Jurkat, Clone E6-1 (cell line): Measurements from ENCODE around the gene PDZD2.
"Not testable (repeated sequence)": the region's sequence is repeated elsewhere in the genome, so short reads cannot be mapped to it uniquely, and the experiment has no call there.

Experiments used
- DNase-seq: peaks from one replicate; pipeline ENCODE4 v3.0.0-alpha.2; 2011; ENCODE audit warnings: low read depth, low spot score
- H3K4me3 ChIP-seq: 2 replicates; pipeline ENCODE4 v1.5.1; 2011; ENCODE audit warnings: mild to moderate bottlenecking, low read length, control low read depth, moderate library complexity

Gene PDZD2

DNA sequence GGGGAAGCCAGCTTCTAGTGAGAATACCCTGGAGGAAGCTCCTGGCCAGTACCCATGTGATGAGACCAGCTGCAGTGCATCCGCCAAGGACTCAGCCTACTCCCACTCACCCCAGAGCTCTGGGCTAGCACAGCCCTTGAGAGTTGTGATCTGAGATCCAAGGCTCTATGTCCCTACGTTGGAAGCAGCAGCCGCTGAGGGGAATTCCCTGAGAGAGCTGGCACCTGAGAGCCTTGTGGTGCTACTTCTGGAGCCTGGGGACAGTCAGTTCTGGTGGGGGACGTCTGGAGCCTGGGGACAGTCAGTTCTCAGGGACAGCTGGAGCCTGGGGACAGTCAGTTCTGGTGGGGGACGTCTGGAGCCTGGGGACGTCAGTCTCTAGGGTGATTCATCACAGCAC is 39.2 kb downstream of the PDZD2 start:
- DNase-seq = no peak
- H3K4me3 ChIP-seq = no peak overlapping the region

DNA sequence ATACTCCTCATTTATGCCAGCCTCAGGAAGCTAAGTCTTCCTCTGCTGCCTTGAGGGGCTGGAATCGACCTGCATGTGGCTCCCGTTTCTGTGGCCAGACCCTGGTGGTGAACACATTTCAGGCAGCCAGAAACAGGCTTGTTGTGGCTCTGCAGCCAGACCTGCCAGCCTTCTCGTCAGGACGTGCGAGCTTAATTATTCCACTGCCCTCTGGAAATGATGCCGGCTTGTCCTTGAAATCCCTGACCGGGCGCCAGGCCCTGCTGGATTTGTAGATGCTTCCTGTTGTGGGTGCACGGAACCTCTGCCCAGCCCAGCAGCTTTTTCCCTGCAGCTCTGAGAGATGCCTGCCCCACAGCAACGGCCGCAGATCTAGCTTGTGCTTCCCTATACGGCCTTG is 41.6 kb downstream of the PDZD2 start:
- no peak for DNase-seq

DNA sequence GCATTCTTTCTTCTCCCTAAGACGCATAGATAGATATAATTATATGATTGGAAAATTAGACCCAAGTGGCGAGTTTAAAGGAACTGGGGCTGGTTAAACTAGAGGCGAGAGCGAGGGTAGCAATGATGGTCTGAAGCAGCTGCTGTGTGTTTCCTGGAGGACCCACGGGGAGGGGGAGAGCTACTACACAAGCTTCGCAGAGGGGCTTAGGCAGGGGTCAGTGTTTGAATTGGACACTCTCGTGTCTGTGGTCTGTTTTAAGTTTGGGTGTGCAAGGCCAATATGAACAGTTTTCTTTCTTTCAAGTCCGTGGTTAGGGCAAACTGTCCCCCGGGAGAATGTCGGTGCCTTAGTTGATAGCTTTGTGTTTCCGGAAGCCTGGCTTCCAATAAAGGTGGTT is 43.1 kb downstream of the PDZD2 start:
- no peak for DNase-seq
- no peak overlapping the region for H3K4me3 ChIP-seq

More for the DNA sequence above, 41.6 kb downstream of the PDZD2 start:
- no peak overlapping the region for H3K4me3 ChIP-seq

DNA sequence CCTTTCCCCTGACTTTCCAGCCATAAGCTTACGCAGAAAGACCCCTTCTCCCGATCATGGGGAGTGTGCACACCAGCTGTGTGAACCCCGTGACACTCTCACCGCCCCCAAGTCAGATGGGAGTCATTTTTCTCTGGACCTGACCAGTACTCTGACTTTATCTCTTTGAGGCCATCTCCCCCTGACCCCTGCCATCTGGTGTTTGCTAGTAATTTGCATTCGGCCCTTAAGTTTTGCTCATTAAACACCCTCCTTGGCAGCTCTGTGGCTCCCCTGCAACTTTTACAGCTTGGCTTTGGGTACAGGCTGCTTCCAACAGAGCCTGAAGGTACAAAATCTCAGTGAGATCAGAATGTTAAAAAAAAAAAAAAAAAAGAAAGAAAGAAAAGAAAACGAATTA is 43.9 kb downstream of the PDZD2 start:
- H3K4me3 ChIP-seq = no peak overlapping the region
- no peak for DNase-seq

DNA sequence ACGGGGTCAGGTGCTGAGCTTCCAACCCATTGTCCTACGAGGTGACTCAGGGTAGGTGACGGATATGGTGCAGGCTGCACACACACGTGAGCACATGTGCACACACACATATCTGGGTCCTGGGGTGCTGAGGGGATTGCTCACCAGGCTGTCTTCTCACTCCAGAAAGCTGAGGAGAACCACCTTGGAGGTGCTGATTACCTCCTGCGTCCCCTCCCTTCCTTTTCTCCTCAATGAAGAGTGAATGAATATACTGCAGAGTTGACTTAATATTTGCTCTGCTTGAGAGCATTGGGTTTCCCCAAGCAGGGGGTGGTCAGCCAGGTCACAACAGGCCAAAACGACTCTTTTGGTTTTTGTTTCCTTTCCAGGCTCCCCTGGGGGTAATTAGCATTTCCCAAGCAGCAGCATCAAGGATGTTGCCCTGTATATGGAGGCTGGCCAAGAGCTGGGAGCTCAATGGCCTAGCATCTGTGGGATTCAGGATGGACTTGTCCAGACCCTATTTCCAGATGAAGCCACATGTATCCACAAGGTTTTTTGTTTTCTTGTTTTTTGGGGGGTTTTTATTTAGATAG is 49.7 kb downstream of the PDZD2 start:
- no peak overlapping the region for H3K4me3 ChIP-seq
- no peak for DNase-seq

DNA sequence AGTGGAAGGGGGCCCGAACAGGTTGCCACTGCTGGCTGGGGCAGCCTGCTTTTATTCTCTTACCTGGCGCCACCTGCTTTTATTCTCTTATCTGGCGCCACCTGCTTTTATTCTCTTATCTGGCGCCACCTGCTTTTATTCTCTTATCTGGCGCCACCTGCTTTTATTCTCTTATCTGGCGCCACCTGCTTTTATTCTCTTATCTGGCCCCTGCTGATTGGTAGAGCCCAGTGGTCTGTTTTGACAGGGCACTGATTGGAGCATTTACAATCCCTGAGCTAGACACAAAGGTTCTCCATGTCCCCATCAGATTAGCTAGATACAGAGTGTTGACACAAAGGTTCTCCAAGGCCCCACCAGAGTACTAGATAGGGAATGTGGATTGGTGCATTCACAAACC is 52.5 kb downstream of the PDZD2 start:
- not testable (repeated sequence) for DNase-seq, H3K4me3 ChIP-seq

DNA sequence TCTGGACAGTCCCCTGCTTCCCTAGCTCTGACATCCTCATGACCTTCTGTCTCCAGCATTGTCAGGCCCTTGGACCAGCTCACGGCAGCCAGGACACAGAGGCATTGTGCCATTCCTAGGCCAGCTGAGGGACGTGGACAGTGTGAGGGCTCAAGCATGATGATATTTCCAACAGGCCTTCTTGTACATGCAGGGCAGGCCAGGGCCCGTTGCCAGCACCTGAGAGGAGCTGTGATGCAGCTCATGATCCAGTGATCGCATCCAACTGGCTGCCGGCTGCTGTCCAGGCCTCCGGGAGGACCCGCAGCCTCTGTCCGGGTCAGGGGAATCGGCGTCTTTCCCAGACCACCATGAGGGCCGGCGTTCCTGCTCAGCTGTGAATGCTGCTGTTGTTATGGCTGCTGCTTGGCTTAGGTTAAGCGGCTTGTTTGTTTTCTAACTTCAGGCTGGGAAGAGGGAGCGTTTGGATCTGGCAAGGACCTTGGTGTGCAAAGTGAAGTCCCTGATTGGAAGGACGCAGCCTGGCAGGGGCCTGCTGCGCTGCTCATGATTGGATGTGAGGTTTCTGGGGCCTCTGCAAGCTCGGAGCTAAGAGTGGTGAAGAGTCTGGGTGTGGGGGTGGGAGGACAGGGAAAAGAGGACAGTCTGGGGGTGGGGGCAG is 53.8 kb downstream of the PDZD2 start:
- DNase-seq = no peak
- H3K4me3 ChIP-seq = no peak overlapping the region

DNA sequence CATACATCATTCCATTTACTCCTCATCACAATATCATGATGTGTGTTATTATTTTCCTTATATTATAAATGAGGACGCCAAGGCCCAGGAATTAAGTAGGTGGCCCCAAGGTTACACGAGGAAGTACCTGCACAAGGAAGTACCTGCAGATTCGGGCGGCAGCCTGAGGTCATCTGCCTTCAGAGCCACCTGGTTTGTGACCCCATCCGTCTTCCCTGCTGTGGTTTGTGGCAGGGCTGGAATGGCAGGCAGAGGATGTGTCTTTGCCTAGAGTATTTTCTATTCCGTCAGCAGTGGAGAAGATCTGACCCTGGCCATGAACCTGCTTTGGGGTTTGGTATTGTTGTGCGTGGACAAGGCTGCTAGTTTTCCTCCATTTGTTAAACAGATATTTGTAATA is 59.7 kb downstream of the PDZD2 start:
- H3K4me3 ChIP-seq = no peak overlapping the region
- no peak for DNase-seq

DNA sequence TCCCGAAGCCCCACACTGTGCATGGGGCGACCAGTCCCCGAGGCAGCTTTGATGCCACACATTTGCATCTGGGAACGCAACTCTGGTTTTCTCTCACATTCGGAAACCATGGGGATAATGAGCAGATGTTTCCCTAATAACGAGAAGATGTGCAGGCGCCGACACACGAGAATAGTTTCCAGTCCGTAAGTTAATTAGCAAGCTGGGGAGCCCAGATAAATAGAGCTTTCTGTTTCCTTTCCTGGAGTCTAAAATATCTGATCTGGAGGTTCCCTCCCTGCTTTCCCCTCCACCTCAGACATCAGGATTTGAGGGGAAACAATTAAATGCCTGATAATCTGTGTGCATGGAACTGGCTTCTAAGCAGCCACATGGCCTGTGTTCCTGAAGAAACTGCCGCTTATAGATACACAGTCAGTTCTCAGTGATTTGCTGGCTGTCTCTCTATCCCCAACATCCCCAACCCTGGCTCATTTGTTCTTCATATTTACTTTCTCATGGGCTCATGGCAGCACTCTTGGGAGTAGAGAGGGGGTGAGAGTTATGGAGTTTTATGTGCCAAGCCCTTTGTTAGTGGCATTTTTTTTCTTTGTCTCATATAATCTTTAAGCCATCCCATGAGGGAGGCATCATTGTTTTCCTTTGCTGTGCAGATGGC is 62.8 kb downstream of the PDZD2 start:
- no peak for DNase-seq
- no peak overlapping the region for H3K4me3 ChIP-seq

DNA sequence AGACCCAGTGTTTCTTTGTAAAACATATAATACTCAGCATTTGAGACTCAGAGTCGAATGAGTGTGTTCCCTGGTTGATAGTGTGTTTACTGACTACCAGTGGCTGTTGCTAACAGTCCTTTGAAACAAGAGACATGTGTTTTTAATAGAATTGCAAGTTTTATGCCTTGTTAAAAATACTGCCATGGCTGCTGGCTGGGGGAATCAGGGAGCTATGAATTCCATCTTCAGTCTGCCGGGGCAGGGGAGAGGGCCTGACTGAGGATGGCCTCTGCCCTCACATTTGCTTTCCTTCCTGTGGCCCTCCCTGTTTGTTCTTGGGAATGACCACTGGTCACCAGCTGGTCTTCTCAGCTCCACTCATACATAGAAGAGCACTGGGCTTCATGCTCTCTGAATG is 63.8 kb downstream of the PDZD2 start:
- DNase-seq = no peak
- no peak overlapping the region for H3K4me3 ChIP-seq

DNA sequence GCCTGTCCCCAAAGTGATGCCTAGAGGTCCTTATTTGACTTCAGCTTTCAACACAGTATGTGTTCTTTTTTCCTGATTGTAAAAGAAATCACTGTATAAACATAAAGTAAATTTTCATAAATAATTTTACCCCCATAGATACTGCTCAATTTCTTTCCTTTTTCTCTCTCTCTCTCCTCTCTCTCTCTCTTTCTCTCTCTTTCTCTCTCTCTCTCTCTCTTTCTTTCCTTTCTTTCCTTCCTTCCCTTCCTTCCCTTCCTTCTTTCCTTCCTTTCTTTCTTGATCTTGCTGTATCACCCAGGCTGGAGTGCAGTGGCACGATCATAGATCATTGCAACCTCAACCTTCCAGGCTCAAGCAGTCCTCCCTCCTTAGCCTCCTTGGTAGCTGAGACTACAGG is 64.8 kb downstream of the PDZD2 start:
- no peak overlapping the region for H3K4me3 ChIP-seq
- no peak for DNase-seq

DNA sequence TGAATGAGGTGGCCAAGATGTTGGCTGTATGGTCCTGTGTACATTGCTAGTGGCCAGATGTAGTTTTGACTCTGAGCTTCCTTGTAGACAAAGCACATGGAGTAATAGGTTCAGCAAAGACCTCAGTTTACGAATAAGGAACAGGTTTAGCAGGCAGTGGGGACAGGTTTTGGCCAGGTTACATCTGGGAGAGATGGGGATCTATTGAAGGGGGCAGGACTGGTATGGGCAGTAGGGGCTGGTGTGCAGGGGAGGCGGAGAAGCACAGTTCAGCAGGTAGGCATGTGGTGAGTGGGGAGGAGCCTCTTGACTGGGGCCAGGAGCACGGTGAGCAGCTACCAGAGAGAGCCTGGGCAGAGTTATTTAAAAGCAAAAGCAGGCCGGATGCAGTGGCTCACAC is 67.3 kb downstream of the PDZD2 start:
- no peak for DNase-seq

DNA sequence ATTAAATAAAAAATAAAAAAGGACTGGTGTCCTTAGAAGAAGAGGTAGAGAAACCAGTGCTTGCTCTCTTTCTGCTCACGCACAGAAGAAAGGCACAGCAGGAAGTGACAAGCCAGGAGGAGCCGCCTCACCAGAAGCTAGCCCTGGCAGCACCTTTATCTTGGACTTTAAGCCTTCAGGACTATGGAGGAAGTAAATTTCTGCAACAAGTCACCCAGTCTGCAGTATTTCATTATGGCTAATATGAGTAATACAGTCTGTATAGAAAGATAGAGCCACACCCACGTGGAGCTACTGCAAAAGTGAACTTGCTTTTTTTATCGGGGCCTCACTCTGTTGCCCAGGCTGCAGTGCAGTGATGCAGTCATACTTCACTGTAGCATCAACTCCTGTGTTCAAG is 68.4 kb downstream of the PDZD2 start:
- H3K4me3 ChIP-seq = no peak overlapping the region
- no peak for DNase-seq

More for the DNA sequence above, 67.3 kb downstream of the PDZD2 start:
- H3K4me3 ChIP-seq = no peak overlapping the region

DNA sequence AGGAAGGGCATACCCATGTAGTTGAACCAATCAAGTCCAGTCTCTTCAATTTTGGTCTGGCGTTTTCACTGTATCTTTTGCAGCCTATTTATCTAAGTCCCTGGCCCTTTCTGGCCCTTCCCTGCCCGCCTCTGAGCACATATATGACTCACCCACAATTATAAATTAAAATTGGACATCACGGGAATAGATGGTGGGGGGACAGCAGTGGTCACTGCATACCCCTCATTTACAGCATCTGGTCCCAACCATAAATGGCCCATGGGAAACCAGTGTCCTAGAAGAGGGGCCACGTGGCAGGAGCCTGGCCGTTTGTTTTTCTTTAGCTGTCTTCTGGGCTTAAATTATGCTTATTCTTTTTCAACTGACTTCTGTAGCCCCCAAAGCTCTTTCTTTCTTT is 69.2 kb downstream of the PDZD2 start:
- DNase-seq = no peak
- no peak overlapping the region for H3K4me3 ChIP-seq

DNA sequence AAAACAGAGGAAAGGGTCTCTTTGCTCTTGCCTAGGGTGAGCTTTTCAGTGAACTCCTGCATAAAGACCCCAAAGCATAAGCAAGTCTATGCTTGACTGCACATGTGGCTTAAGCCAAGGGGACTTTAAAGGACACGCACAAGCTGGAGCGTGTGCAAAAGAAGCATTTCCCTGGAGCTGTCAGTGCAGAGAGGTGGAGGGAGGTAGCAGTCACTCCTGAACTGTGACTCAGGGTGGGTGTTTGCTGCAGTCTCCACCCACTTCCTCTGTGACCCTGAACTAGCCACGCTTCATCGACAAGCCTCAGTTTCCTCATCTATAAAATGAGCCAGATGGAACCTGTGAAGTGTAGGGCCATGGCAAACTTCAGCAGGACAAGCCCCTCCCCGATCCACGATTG is 72.4 kb downstream of the PDZD2 start:
- H3K4me3 ChIP-seq = no peak overlapping the region
- DNase-seq = no peak

DNA sequence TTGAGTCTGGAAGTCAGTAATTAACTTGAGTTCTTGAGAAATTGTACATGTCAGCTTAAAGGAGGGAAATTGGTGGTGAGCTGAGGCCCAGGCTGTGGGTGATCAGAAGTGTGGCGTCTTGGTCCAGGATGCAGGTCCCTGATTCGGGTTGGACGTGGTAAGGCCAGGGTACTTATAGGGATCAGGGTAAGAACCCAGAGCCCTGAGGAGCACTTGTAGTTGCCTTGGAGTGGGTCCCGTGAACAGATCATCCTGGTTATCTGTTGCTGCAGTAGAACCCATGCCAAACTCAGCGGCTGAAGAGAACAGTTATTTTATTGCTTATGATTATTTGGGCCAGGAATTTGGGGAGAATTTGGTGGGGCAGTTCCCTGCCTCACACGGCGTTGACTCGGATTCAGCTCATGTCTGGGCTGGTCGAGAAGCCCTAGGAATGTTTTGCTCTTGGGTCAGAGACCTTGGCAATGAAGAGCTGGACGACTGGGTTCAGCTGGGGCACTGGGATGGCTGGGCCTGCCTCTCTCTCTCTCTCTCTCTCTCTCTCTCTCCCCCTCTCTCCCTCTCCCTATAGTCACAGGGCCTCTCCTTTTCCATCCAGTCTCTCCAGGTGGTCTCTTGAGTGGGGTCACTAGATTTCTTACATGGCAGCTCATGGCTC is 73.1 kb downstream of the PDZD2 start:
- no peak overlapping the region for H3K4me3 ChIP-seq
- DNase-seq = no peak

DNA sequence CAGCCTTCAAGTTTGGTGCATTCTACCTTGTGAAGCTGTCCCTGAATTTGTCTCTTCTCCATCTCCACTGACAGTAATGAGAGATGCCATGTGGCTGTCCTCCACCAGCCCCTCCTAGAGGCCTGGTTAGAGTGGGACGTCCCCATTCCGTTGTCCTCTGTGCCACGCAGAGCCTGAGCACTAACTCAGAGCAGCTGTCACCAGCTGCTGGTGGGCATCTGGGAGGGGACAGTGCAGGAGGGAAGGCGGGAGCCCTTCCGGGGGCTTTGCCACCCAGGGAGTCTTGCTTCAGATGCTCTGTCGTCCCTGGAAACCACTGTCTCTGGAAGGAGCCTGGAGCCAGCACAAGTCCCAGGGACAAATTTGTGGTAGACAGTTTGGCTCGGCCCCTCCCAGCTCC is 78.6 kb downstream of the PDZD2 start:
- DNase-seq = no peak

DNA sequence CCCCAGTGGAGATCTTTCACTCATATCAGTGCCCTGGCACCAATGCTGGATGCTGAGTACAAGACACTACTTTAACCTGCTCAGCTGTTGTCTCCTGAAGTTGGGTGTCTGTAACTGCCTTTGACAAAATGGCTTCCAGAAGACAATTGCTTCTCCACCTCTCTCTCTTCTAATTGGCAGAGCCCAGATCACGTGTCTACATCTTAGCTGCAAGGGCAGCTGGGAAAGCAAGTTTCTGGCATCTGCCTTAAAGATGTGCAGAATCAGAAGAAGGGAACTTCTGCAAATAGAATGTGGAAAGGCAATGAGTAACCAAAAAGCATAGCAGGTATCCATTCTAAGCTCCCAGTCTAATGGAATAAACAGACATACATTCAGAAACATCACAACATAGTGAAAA is 81.1 kb downstream of the PDZD2 start:
- H3K4me3 ChIP-seq = no peak overlapping the region
- no peak for DNase-seq

More for the DNA sequence above, 78.6 kb downstream of the PDZD2 start:
- no peak overlapping the region for H3K4me3 ChIP-seq

DNA sequence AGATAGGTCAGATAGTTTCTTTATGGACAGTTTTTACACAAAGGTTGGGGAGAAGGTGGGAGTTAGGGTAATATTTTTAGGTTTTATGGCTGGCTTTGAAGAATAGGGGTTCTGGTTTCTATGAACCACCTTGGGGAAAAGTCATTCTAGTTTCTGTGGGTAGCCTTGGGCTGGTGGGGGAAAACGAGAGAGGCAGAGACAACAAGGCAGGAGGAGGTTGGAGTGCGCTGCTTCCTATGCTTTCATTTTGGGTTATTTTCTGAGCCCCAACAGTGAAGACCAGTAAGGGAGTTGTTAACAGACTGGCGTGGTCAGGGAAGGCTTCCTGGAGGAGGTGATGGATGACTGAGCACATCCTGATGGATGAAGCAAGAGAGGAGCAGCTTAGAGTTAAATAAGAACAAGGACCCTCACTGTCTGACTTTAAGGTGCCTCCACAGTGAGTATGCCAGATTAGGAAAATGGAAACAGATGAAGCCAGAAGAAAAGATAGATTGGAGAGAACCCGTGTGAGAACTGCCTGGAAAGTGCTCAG is 81.9 kb downstream of the PDZD2 start:
- DNase-seq = no peak

DNA sequence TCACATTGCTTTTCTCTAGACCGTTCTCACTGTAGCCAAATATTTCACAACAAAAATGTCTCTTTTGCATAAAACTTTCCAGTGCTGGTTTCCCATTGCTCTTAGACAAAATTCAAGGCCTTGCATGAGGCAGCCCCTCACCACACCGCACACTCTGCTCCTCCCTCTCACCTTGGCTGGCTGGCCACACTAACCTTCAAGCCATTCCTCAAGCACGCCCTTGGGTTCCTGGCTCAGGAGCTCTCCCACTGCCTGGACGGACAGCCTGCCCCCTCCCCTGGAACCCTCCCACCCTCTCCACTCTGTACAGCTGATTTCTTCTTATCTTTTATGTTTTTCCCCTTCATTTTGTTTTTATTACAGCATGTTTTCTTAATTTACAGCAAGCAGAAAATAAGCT is 83.2 kb downstream of the PDZD2 start:
- no peak overlapping the region for H3K4me3 ChIP-seq
- no peak for DNase-seq

More for the DNA sequence above, 81.9 kb downstream of the PDZD2 start:
- no peak overlapping the region for H3K4me3 ChIP-seq
